ENCODE data around the gene MTSS2. TPM values are rescaled to one million over a fixed set of nuclear protein-coding genes. Genes with fewer than 3 reads are reported as not detected.

Gene MTSS2
- total and polyA plus RNA-seq, 2 experiments from 2014 or later = 12.4 to 82.3 TPM

DNA sequence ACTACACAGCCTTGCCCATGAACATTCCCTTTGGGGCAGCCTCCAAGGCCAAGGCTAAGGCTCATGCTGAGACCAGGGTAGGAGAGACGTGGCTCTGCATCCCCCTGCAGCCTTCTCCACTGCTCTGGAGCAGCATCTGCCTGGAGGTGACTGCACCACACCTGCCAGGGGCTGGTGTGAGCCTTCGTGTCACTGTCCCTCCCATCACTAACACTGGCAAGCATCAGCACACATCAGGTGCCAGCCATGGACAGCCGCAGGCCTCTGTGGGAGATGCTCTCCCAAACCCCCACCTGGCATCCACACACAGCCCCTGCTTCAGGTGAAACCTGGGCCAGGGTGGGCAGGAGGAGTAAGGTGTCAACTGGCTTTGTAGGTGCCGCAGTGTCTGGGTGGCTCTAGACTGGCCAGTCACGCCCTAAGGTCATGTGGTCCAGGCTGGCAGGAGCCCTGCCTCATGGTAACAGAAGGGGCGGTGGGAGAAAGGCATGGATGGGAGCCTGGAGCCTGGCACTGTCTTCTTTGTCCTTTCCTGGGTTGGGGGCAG, 18.1 kb upstream of the MTSS2 start:
- no peaks in the 10 kb centered on the region for H3K36me3 ChIP-seq
- H3K27ac ChIP-seq = peak overlapping the region; percentile 79
- peaks cover 42% of the 10 kb centered on the region for H3K4me1 ChIP-seq (ENCODE audit: low read depth)
- no peak for DNase-seq (ENCODE audit: low read depth in 1 of 2, low spot score in 1 of 2)
- H3K9me3 ChIP-seq (ENCODE audit: low read depth) = no peaks in the 10 kb centered on the region
- TF ChIP-seq, protein P1, sequence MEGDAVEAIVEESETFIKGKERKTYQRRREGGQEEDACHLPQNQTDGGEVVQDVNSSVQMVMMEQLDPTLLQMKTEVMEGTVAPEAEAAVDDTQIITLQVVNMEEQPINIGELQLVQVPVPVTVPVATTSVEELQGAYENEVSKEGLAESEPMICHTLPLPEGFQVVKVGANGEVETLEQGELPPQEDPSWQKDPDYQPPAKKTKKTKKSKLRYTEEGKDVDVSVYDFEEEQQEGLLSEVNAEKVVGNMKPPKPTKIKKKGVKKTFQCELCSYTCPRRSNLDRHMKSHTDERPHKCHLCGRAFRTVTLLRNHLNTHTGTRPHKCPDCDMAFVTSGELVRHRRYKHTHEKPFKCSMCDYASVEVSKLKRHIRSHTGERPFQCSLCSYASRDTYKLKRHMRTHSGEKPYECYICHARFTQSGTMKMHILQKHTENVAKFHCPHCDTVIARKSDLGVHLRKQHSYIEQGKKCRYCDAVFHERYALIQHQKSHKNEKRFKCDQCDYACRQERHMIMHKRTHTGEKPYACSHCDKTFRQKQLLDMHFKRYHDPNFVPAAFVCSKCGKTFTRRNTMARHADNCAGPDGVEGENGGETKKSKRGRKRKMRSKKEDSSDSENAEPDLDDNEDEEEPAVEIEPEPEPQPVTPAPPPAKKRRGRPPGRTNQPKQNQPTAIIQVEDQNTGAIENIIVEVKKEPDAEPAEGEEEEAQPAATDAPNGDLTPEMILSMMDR (IDR thresholded peaks at IDR 0.05; ENCODE audit: low read depth, low read length) = no peak
- H3K4me3 ChIP-seq = no peak overlapping the region
- no peaks in the 10 kb centered on the region for H3K27me3 ChIP-seq

DNA sequence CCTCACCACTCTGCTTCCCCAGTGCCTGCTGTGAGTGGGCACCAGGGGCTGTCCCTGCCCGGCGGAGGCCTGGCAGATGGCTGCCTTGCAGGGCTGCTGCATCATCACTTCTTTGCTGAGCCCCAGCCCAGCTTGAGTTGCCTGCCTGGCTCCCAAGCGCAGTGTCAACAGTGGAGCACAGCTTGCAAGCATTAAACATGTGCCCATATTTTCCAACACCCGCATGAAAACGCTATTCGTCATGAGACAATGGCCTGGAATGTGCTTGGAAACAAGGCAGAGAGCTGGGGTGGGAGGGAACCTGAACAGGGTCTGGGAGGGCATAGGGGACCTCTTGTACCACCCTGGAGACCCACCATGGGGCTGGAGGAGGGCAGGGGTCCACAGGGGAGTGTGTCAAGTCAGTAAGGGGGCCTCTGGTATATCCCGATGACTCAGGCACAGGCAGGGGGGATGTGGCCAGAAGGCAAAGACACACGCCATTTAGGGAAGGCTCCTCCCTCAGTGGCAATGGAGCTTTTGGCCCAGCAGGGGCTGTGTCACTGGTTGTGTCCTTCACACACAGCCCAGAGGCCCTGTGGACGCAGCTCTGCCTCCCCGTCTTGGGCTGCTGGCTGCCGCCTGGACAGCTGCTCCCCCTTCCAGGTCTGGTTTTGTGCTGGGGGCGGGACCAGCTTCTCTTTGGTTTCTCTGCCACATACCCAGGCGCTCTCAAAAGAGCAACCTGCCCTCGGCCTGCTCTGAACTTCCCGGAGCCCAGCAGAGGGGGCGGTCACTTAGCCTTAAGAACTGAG, 17.4 kb upstream of the MTSS2 start:
- DNase-seq (ENCODE audit: low read depth in 1 of 2, low spot score in 1 of 2) = peak; percentile 47 to 68
- no peak overlapping the region for H3K4me3 ChIP-seq
- no peaks in the 10 kb centered on the region for H3K27me3 ChIP-seq
- no peaks in the 10 kb centered on the region for H3K9me3 ChIP-seq (ENCODE audit: low read depth)
- no peaks in the 10 kb centered on the region for H3K36me3 ChIP-seq
- H3K4me1 ChIP-seq (ENCODE audit: low read depth) = peaks cover 42% of the 10 kb centered on the region
- TF ChIP-seq, protein P1 (IDR thresholded peaks at IDR 0.05; ENCODE audit: low read depth, low read length) = peak; percentile 21
- H3K27ac ChIP-seq = peak overlapping the region; percentile 79

DNA sequence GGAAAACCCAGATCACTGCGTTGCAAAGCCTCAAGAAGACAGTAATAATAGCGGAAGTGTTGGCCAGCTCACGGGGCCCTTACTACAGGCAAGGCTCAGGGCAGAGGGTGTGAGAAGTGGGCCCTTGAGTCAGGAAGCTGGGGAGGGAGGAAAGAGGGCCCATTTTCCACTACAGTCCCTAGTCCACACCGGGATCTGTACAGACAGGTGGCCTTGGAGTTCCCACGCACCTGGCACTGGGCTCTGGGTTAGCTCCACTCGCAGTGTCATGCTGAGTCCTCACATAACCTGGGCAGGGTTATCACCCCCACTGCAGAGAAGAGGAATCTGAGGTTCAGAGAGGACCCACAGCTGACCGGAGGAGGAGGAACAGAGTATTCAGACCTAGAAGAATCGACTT, 16.8 kb upstream of the MTSS2 start:
- Histone ChIP-seq H3K27ac (peak overlapping the region; percentile 79), H3K4me3 (no peak overlapping the region), H3K9me3 (ENCODE audit: low read depth) (no peaks in the 10 kb centered on the region), H3K27me3 (no peaks in the 10 kb centered on the region), H3K36me3 (no peaks in the 10 kb centered on the region), H3K4me1 (ENCODE audit: low read depth) (peaks cover 46% of the 10 kb centered on the region)
- TF ChIP-seq, protein P1 (IDR thresholded peaks at IDR 0.05; ENCODE audit: low read depth, low read length) = no peak
- DNase-seq (ENCODE audit: low read depth in 1 of 2, low spot score in 1 of 2) = no peak

DNA sequence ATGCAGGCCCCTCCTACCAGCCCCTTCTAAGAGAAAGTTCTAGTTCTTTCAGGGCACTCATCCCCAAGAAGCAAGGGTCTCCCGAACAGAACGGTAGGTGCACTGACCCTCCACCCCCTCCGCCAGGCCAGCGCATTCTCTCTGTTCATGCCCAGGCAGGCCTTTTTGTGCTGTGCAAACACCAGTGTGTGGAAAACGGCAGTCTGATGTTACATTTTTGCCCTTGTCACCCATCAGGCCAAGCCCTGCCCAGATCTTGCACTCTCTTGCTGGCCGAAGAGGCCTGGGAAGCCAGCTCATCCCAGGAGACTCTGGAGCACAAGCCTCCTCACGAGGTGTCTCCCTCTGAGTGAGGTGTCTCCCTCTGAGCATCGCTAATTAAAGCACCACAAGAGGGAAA, 16.1 kb upstream of the MTSS2 start:
- Histone ChIP-seq H3K27me3 (no peaks in the 10 kb centered on the region), H3K9me3 (ENCODE audit: low read depth) (no peaks in the 10 kb centered on the region), H3K27ac (peak overlapping the region; percentile 16), H3K4me3 (no peak overlapping the region), H3K4me1 (ENCODE audit: low read depth) (peaks cover 53% of the 10 kb centered on the region), H3K36me3 (no peaks in the 10 kb centered on the region)
- TF ChIP-seq, protein P1 (IDR thresholded peaks at IDR 0.05; ENCODE audit: low read depth, low read length) = no peak
- no peak for DNase-seq (ENCODE audit: low read depth in 1 of 2, low spot score in 1 of 2)

DNA sequence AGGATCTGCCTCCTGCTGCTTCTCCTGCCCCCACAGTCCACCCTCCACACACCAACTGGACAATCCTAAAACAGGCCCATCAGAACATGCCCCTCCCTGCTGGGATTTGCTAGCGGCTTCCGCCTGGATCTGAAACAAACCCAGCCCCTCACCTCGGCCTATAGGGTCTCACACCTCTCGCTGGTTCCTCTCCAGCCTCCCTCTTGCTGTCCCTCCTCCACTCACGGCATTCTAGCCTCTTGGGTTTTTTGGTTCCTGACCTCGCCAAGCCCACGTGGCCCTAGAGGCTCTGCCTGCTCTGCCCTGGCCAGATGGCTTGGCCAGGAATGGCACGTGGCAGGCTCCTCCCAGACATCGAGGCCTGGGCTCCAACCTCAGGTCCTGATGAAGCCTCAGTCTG, 15.7 kb upstream of the MTSS2 start:
- H3K9me3 ChIP-seq (ENCODE audit: low read depth) = no peaks in the 10 kb centered on the region
- H3K36me3 ChIP-seq = no peaks in the 10 kb centered on the region
- peaks cover 57% of the 10 kb centered on the region for H3K4me1 ChIP-seq (ENCODE audit: low read depth)
- H3K27ac ChIP-seq = no peak overlapping the region
- H3K4me3 ChIP-seq = no peak overlapping the region
- no peak for DNase-seq (ENCODE audit: low read depth in 1 of 2, low spot score in 1 of 2)
- no peaks in the 10 kb centered on the region for H3K27me3 ChIP-seq
- TF ChIP-seq, protein P1 (IDR thresholded peaks at IDR 0.05; ENCODE audit: low read depth, low read length) = no peak

Data from cardiac muscle cell (in vitro differentiated cells and primary cell).